ENCODE measurements around the gene RBSN.
"Not testable (repeated sequence)": the region's sequence is repeated elsewhere in the genome, so short reads cannot be mapped to it uniquely, and the experiment has no call there.

RBSN gene

GRCh38 chr3:15098503-15099363 lies at the start of gene RBSN:
RBSN (minus strand) TSS chr3:15099148; CDS start chr3:15096120, 3,028 bp downstream.
- Histone ChIP-seq H3K36me3 (ENCODE audit: control insufficient read depth, insufficient read depth, low read length) (peaks cover 5% of the 10 kb centered on the region), H3K4me1 (ENCODE audit: control insufficient read depth, insufficient read depth, low read length) (peaks cover 7% of the 10 kb centered on the region)

DNA sequence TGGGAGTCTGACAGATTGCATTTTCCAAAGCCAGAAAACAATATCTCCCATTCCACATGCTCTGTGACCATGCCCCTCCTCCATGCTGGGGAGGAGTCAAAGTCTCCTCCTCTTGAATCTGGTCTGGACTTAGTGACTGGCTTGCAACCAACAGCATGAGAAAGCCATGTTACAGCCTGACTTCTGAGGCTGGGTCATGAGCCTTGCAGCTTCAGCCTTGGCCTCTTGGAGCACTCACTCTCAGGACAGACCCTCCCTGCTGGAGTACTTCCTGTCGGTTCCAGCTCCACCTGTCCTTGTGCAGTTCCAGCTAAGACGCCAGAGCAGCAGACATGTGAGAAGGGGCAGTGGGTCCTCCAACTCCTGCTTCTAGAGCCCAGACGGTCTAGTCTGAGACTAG lies 49.7 kb upstream of the RBSN start:
- H3K27me3 ChIP-seq (ENCODE audit: control insufficient read depth, insufficient read depth, low read length) = no peaks in the 10 kb centered on the region
- H3K36me3 ChIP-seq (ENCODE audit: control insufficient read depth, insufficient read depth, low read length) = no peaks in the 10 kb centered on the region
- H3K9ac ChIP-seq (ENCODE audit: low read length) = no peak overlapping the region
- H3K4me1 ChIP-seq (ENCODE audit: control insufficient read depth, insufficient read depth, low read length) = no peaks in the 10 kb centered on the region
- H3K27ac ChIP-seq (ENCODE audit: low read depth, low read length) = no peak overlapping the region
- no peak overlapping the region for H3K4me3 ChIP-seq (ENCODE audit: low read length)

More at GRCh38 chr3:15098503-15099363, at the start of gene RBSN:
- Histone ChIP-seq H3K4me3 (ENCODE audit: low read length) (peak within 1 kb of the TSS; percentile 85), H3K9ac (ENCODE audit: low read length) (peak within 1 kb of the TSS; percentile 43), H3K27me3 (ENCODE audit: control insufficient read depth, insufficient read depth, low read length) (no peaks in the 10 kb centered on the region), H3K27ac (ENCODE audit: low read depth, low read length) (peak within 1 kb of the TSS; percentile 83)

GRCh38 chr3:15136885-15137284 lies 37.9 kb upstream of the RBSN start:
- H3K27ac ChIP-seq (ENCODE audit: low read depth, low read length) = not testable (repeated sequence)

DNA sequence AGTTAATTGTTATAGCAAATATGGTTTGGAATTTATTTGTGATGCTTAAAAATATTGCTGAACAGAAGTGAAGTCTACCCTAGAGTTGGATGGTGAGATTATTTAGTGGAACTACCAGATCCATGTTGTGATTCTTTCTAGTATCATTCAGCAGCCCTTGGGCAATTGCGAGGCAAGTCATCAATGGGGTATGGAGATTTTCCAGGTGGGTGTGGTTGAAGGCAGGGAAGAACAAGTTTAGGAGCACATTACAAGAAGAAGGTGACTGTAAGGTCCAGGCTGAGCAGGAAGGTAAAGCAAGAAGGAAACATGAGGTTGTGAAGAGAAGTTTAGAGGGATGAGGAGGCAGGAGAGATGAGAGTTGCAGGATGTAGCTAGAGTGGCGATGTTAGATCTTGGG lies 36.0 kb upstream of the RBSN start:
- H3K4me1 ChIP-seq (ENCODE audit: control insufficient read depth, insufficient read depth, low read length); H3K36me3 ChIP-seq (ENCODE audit: control insufficient read depth, insufficient read depth, low read length); H3K27me3 ChIP-seq (ENCODE audit: control insufficient read depth, insufficient read depth, low read length); H3K9ac ChIP-seq (ENCODE audit: low read length); H3K27ac ChIP-seq (ENCODE audit: low read depth, low read length); H3K4me3 ChIP-seq (ENCODE audit: low read length): not testable (repeated sequence)

More at GRCh38 chr3:15136885-15137284, 37.9 kb upstream of the RBSN start:
- H3K9ac ChIP-seq (ENCODE audit: low read length); H3K4me3 ChIP-seq (ENCODE audit: low read length); H3K4me1 ChIP-seq (ENCODE audit: control insufficient read depth, insufficient read depth, low read length); H3K36me3 ChIP-seq (ENCODE audit: control insufficient read depth, insufficient read depth, low read length); H3K27me3 ChIP-seq (ENCODE audit: control insufficient read depth, insufficient read depth, low read length): not testable (repeated sequence)

- H3K4me3 ChIP-seq (ENCODE audit: low read length); H3K4me1 ChIP-seq (ENCODE audit: control insufficient read depth, insufficient read depth, low read length); H3K27ac ChIP-seq (ENCODE audit: low read depth, low read length); H3K27me3 ChIP-seq (ENCODE audit: control insufficient read depth, insufficient read depth, low read length); H3K36me3 ChIP-seq (ENCODE audit: control insufficient read depth, insufficient read depth, low read length); H3K9ac ChIP-seq (ENCODE audit: low read length): not testable (repeated sequence)
These were observed 29.5 kb upstream of the RBSN start for GRCh38 chr3:15128403-15128802.

DNA sequence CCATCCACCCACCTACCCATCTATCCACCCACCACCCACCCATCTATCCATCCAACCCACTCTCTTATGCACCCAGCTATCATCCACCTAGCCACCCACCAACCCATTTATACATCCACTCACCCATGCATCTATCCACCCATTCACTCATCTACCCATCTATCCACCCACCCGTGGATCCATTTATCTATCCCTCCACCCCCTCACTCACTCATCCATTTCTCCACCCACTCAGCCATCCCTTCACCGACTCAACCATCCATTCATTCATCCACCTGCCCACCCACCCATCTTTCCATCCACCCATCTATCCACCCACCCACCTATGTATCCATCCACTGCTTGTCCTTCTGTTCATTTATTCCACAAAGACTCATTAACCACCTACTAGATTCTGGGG lies 28.0 kb upstream of the RBSN start:
- not testable (repeated sequence) for H3K9ac ChIP-seq (ENCODE audit: low read length); H3K4me1 ChIP-seq (ENCODE audit: control insufficient read depth, insufficient read depth, low read length); H3K4me3 ChIP-seq (ENCODE audit: low read length); H3K36me3 ChIP-seq (ENCODE audit: control insufficient read depth, insufficient read depth, low read length); H3K27ac ChIP-seq (ENCODE audit: low read depth, low read length); H3K27me3 ChIP-seq (ENCODE audit: control insufficient read depth, insufficient read depth, low read length)

- no peak overlapping the region for H3K4me3 ChIP-seq (ENCODE audit: low read length)
- H3K27me3 ChIP-seq (ENCODE audit: control insufficient read depth, insufficient read depth, low read length) = no peaks in the 10 kb centered on the region
- H3K9ac ChIP-seq (ENCODE audit: low read length) = no peak overlapping the region
- no peaks in the 10 kb centered on the region for H3K4me1 ChIP-seq (ENCODE audit: control insufficient read depth, insufficient read depth, low read length)
- H3K36me3 ChIP-seq (ENCODE audit: control insufficient read depth, insufficient read depth, low read length) = no peaks in the 10 kb centered on the region
- no peak overlapping the region for H3K27ac ChIP-seq (ENCODE audit: low read depth, low read length)
These were observed 23.4 kb upstream of the RBSN start for GRCh38 chr3:15122398-15122797.

DNA sequence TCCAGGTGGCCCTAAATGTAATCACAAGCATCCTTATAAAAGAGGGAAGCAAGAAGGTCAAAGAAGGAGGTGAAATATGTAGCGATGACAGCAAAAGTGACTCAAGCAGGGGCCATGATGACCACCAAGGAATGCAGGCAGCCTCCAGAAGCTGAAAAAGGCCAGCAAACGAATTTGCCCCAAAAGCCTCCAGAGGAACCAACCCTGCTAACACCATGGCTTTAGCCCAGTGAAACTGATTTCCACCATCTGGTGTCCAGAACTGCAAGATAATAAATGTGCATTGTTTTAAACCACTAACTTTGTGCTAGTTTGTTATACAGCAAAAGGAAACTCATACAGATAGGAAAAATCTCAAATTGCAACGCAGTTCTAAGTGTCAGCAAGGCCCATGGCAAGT lies 23.0 kb upstream of the RBSN start:
- no peak overlapping the region for H3K27ac ChIP-seq (ENCODE audit: low read depth, low read length)

DNA sequence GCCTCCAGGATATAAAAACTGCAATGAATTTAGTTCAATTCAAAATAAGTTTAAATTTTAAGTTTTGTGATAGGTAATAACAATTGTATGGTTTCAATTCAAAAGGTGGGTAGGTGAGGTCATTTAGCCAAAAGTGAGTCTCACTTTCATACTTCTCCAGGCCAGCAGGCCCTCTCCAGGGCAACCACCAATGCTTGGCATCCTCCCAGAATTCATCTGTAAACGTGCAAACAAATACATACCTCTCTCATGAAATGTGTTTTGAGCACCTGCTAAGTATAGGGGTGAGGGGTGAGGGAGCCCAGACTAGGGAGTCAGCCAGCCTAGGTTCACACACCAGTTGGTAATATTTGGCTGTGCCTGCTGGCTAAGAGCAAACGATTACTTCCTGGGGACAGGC lies 22.0 kb upstream of the RBSN start:
- Histone ChIP-seq H3K4me3 (ENCODE audit: low read length) (no peak overlapping the region), H3K9ac (ENCODE audit: low read length) (no peak overlapping the region), H3K4me1 (ENCODE audit: control insufficient read depth, insufficient read depth, low read length) (no peaks in the 10 kb centered on the region), H3K27me3 (ENCODE audit: control insufficient read depth, insufficient read depth, low read length) (no peaks in the 10 kb centered on the region), H3K27ac (ENCODE audit: low read depth, low read length) (no peak overlapping the region), H3K36me3 (ENCODE audit: control insufficient read depth, insufficient read depth, low read length) (no peaks in the 10 kb centered on the region)

More for the DNA sequence above, 23.0 kb upstream of the RBSN start:
- Histone ChIP-seq H3K27me3 (ENCODE audit: control insufficient read depth, insufficient read depth, low read length) (no peaks in the 10 kb centered on the region), H3K4me3 (ENCODE audit: low read length) (no peak overlapping the region), H3K36me3 (ENCODE audit: control insufficient read depth, insufficient read depth, low read length) (no peaks in the 10 kb centered on the region), H3K4me1 (ENCODE audit: control insufficient read depth, insufficient read depth, low read length) (no peaks in the 10 kb centered on the region), H3K9ac (ENCODE audit: low read length) (no peak overlapping the region)

DNA sequence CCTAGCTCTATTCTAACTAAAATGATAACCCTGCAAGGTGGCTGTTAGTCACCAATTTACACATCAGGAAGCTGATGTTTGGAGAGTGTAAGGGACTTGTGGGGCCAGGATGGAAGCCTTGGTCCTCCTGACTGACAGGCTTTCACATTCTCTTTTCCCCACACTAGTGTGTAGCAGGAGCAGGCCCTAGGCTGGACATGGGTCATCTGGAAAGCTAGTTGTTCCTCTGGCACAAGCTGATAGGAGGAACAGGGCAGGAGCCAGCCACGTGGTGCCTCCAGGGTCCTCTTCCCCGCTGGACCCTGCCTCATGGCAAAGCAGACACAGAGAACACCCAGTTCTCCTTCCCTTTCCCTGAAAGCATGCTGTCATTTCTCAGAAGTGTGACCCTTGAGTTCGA lies 18.1 kb upstream of the RBSN start:
- no peak overlapping the region for H3K9ac ChIP-seq (ENCODE audit: low read length)
- H3K4me3 ChIP-seq (ENCODE audit: low read length) = no peak overlapping the region
- H3K27ac ChIP-seq (ENCODE audit: low read depth, low read length) = no peak overlapping the region

GRCh38 chr3:15116032-15116669 lies 17.2 kb upstream of the RBSN start:
- Histone ChIP-seq H3K4me3 (ENCODE audit: low read length) (no peak overlapping the region), H3K36me3 (ENCODE audit: control insufficient read depth, insufficient read depth, low read length) (no peaks in the 10 kb centered on the region), H3K9ac (ENCODE audit: low read length) (no peak overlapping the region), H3K27ac (ENCODE audit: low read depth, low read length) (no peak overlapping the region), H3K4me1 (ENCODE audit: control insufficient read depth, insufficient read depth, low read length) (no peaks in the 10 kb centered on the region), H3K27me3 (ENCODE audit: control insufficient read depth, insufficient read depth, low read length) (no peaks in the 10 kb centered on the region)

More for the DNA sequence above, 18.1 kb upstream of the RBSN start:
- no peaks in the 10 kb centered on the region for H3K36me3 ChIP-seq (ENCODE audit: control insufficient read depth, insufficient read depth, low read length)
- no peaks in the 10 kb centered on the region for H3K27me3 ChIP-seq (ENCODE audit: control insufficient read depth, insufficient read depth, low read length)
- no peaks in the 10 kb centered on the region for H3K4me1 ChIP-seq (ENCODE audit: control insufficient read depth, insufficient read depth, low read length)

DNA sequence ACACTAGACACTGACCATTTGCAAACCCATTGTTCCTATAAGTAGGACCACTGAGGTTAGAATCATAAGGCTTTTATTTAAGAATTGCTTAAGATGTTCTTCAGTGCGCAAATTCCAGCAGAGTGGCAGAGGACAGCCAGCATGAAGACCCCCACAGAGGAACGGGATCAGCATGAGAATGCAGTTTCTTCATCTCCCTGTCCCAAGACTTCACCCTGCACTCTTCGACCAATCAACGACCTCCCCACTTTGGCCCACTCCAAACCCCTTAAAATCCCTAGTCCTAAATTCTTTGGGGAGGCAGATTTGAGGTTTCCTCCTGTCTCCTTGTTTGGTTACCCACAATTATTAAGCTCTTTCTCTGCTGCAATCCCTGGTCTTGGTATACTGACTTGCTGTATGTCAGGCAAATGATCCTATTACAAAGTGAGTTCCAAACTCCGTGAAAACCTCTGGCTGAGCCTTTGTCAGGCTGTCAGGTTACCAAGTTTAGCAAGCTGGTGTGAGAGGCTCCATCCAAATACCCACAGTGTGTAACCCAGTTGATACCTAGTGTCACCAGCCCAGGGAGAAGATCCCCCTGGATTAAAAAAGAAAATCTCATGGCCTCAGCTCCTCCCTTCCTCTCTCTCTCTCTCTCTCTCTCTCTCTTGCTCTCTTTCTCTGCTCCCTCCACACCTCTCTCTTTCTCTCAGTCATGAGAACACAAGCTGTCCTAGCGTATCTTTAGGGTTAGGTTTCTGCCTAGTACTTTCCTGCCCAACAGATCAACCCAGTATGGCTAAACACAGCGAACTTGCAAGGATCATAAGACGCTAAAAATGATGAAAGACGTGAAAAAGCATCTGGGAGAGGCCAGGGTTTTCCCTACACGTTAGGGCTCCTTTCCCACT lies 15.8 kb upstream of the RBSN start:
- Histone ChIP-seq H3K4me3 (ENCODE audit: low read length) (no peak overlapping the region), H3K27ac (ENCODE audit: low read depth, low read length) (no peak overlapping the region), H3K27me3 (ENCODE audit: control insufficient read depth, insufficient read depth, low read length) (no peaks in the 10 kb centered on the region), H3K36me3 (ENCODE audit: control insufficient read depth, insufficient read depth, low read length) (no peaks in the 10 kb centered on the region), H3K9ac (ENCODE audit: low read length) (no peak overlapping the region), H3K4me1 (ENCODE audit: control insufficient read depth, insufficient read depth, low read length) (no peaks in the 10 kb centered on the region)
